AG08396 (cell line): ENCODE data around the gene LDB3.
A peak's percentile ranks its signal among the peaks of the same experiment; 100 is the strongest.

Experiments
- DNase-seq: peaks from one replicate; pipeline ENCODE4 v3.0.0; 2012; ENCODE audit warnings: low spot score, mixed read lengths

LDB3 gene

GRCh38 chr10:86651631-86652331, 16.5 kb upstream of the LDB3 start:
- no peak for DNase-seq

- no peak for DNase-seq
Measured at GRCh38 chr10:86652361-86653202, 15.7 kb upstream of the LDB3 start.

- DNase-seq = no peak
Measured at GRCh38 chr10:86653379-86653778, 14.9 kb upstream of the LDB3 start.

GRCh38 chr10:86653987-86654386, 14.3 kb upstream of the LDB3 start:
- no peak for DNase-seq

- DNase-seq = no peak
Measured at GRCh38 chr10:86654411-86655172, 13.7 kb upstream of the LDB3 start, which contains the start of gene OPN4. Gene OPN4 (plus strand): TSS chr10:86654547. CDS start chr10:86654784, 237 bp downstream.

- no peak for DNase-seq
Measured at GRCh38 chr10:86655173-86655540, 13.2 kb upstream of the LDB3 start.

- DNase-seq = no peak
Measured at GRCh38 chr10:86655596-86655995, 12.7 kb upstream of the LDB3 start.

GRCh38 chr10:86657011-86657395, 11.3 kb upstream of the LDB3 start:
- no peak for DNase-seq

GRCh38 chr10:86657396-86658011, 10.8 kb upstream of the LDB3 start:
- DNase-seq = no peak

- no peak for DNase-seq
Measured at GRCh38 chr10:86658261-86658741, 10.0 kb upstream of the LDB3 start.

GRCh38 chr10:86658751-86659150, 9.6 kb upstream of the LDB3 start:
- no peak for DNase-seq

GRCh38 chr10:86659161-86659691, 9.1 kb upstream of the LDB3 start:
- no peak for DNase-seq

GRCh38 chr10:86659721-86660453, 8.4 kb upstream of the LDB3 start:
- DNase-seq = no peak

GRCh38 chr10:86661161-86662025, 6.9 kb upstream of the LDB3 start:
- peak; percentile 66 for DNase-seq

- DNase-seq = no peak
Measured at GRCh38 chr10:86662186-86663045, 5.9 kb upstream of the LDB3 start.

- DNase-seq = no peak
Measured at GRCh38 chr10:86663046-86663345, 5.3 kb upstream of the LDB3 start.

- no peak for DNase-seq
Measured at GRCh38 chr10:86663576-86664339, 4.6 kb upstream of the LDB3 start.
